ENCODE data around the gene CPOX.
"Not testable (repeated sequence)": the region's sequence is repeated elsewhere in the genome, so short reads cannot be mapped to it uniquely, and the experiment has no call there.

Gene CPOX

GRCh38 chr3:98593046-98593936 is at the start of gene CPOX:
CPOX (minus strand) TSS chr3:98593611; CDS start chr3:98593504, 107 bp downstream.
- H3K4me3 ChIP-seq (ENCODE audit: control insufficient read depth, low read depth, low read length) = peak within 1 kb of the TSS; percentile 78
- DNase-seq (ENCODE audit: low read depth) = peak; percentile 81

GRCh38 chr3:98642769-98643168 is 49.4 kb upstream of the CPOX start:
- DNase-seq (ENCODE audit: low read depth); H3K4me3 ChIP-seq (ENCODE audit: control insufficient read depth, low read depth, low read length): not testable (repeated sequence)

More at GRCh38 chr3:98593046-98593936, at the start of gene CPOX:
- TF ChIP-seq CTCF (conservative IDR thresholded peaks at IDR 0.05; ENCODE audit: control insufficient read depth, insufficient read depth, low read depth, low read length) = no peak

GRCh38 chr3:98641756-98642155 is 48.3 kb upstream of the CPOX start:
- H3K4me3 ChIP-seq (ENCODE audit: control insufficient read depth, low read depth, low read length); DNase-seq (ENCODE audit: low read depth): not testable (repeated sequence)

DNA sequence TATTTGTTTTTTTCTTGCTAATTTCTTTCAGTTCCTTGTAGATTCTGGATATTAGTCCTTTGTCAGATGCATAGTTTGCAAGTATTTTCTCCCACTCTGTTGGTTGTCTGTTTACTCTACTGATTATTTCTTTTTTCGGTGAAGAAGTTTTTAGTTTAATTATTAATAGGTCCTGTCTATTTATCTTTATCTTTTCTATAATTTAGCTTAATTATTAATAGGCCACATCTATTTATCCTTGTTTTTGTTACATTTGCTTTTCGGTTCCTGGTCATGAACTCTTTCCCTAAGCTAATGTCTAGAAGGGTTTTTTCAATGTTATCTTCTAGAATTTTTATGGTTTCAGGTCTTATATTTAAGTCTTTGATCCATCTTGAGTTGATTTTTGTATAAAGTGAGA is 45.1 kb upstream of the CPOX start:
- DNase-seq (ENCODE audit: low read depth); H3K4me3 ChIP-seq (ENCODE audit: control insufficient read depth, low read depth, low read length): not testable (repeated sequence)

DNA sequence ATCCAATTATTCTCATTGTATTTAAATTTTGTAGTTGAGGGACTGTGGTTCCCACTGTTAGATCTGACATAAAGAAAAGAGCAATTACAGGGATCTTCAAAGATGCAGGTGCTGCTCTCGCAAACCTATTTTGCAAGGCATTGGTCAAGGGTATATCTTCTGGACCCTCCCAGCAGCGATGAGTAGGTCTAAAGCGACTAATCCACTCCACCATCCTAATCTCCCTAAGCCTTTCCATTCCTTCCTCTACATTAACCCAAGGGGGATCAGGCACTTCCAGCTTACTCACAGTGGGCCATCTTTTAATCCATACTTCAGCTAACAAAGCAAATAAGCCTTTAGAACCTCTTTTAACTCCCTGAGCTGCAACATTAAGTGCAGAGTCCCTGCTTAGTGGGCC is 37.0 kb upstream of the CPOX start:
- no peak for TF ChIP-seq CTCF (conservative IDR thresholded peaks at IDR 0.05; ENCODE audit: control insufficient read depth, insufficient read depth, low read depth, low read length)
- DNase-seq (ENCODE audit: low read depth) = no peak
- H3K4me3 ChIP-seq (ENCODE audit: control insufficient read depth, low read depth, low read length) = no peak overlapping the region

DNA sequence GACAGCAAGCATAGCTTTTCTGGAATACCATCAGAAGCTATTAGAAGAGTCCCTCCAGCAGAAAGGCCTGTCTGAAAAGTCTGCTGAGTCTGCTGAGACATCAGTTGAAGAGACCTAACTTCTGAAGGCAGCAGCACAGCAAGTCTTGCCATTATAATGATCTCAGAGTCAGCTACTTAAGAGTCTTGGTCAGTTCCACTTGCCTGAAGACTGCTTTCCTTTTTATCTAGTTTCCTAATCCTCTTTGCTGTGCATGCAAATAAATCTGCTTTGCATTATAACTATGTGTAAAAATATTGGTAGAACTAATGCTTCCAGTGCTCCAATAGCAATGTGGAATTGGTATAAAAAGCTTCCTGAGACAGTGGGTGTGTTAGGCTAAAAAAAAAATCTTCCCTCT is 34.9 kb upstream of the CPOX start:
- TF ChIP-seq CTCF (conservative IDR thresholded peaks at IDR 0.05; ENCODE audit: control insufficient read depth, insufficient read depth, low read depth, low read length) = no peak
- no peak for DNase-seq (ENCODE audit: low read depth)
- no peak overlapping the region for H3K4me3 ChIP-seq (ENCODE audit: control insufficient read depth, low read depth, low read length)

GRCh38 chr3:98626151-98626550 is 32.7 kb upstream of the CPOX start:
- TF ChIP-seq CTCF (conservative IDR thresholded peaks at IDR 0.05; ENCODE audit: control insufficient read depth, insufficient read depth, low read depth, low read length) = no peak
- H3K4me3 ChIP-seq (ENCODE audit: control insufficient read depth, low read depth, low read length) = no peak overlapping the region
- no peak for DNase-seq (ENCODE audit: low read depth)

- no peak for DNase-seq (ENCODE audit: low read depth)
- no peak for TF ChIP-seq CTCF (conservative IDR thresholded peaks at IDR 0.05; ENCODE audit: control insufficient read depth, insufficient read depth, low read depth, low read length)
Observed at GRCh38 chr3:98623572-98624280, 30.3 kb upstream of the CPOX start.

More at GRCh38 chr3:98623572-98624280, 30.3 kb upstream of the CPOX start:
- no peak overlapping the region for H3K4me3 ChIP-seq (ENCODE audit: control insufficient read depth, low read depth, low read length)
